HG02852 (cell line): ENCODE measurements around the gene C9orf78.
A peak's percentile ranks its signal among the peaks of the same experiment; 100 is the strongest.

Source experiments
- ATAC-seq: cut with Tn5 transposase; IDR thresholded peaks from one replicate; pipeline ENCODE4 v1.9.1; 2021; ENCODE audit warnings: mild to moderate bottlenecking, moderate library complexity; ENCODE audit not compliant: unreplicated experiment

Gene C9orf78, protein sequence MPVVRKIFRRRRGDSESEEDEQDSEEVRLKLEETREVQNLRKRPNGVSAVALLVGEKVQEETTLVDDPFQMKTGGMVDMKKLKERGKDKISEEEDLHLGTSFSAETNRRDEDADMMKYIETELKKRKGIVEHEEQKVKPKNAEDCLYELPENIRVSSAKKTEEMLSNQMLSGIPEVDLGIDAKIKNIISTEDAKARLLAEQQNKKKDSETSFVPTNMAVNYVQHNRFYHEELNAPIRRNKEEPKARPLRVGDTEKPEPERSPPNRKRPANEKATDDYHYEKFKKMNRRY

DNA sequence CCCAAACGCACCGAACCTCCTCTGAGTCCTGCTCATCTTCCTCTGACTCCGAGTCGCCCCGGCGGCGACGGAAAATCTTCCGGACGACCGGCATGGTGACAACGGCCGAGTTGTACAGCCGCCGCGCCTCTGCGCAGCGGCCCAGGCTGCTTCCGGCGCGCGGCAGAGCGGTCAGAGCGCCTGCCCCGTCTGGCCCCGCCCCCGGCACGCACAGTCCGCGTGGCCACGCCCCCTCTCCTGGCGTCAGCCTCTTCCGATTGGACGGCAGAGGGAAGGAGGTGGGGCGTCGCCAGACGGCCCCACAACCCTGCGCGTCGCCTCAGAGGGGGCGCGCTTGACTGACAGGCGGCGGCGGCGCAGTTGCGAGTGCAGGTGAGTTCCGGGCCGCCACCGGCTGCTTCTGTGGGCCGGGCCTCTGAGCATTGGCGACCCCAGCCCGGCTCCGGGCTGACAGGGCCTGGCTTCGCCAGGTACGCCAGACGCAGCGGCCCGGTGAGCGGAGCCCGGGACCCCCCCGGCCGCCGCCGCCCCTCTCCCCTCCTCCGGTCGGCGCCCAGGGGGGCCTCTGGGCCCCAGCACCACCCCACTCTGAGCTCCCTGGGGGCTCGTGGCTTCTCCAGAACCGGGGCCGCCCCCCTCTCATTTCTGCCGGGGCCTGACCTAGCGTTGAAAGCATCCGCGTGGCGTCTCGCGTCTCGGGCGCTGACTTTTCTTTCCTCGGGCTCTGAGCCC lies at the start of gene C9orf78, which contains the start of gene USP20:
Gene C9orf78 (minus strand): TSS at position 148 of the 732 bp plus-strand sequence. CDS start 54 bp downstream, at position 94.
Gene USP20 (plus strand): TSS at position 331 of the 732 bp plus-strand sequence. CDS start 17,098 bp downstream, outside the sequence.
- peak; percentile 91 for ATAC-seq

DNA sequence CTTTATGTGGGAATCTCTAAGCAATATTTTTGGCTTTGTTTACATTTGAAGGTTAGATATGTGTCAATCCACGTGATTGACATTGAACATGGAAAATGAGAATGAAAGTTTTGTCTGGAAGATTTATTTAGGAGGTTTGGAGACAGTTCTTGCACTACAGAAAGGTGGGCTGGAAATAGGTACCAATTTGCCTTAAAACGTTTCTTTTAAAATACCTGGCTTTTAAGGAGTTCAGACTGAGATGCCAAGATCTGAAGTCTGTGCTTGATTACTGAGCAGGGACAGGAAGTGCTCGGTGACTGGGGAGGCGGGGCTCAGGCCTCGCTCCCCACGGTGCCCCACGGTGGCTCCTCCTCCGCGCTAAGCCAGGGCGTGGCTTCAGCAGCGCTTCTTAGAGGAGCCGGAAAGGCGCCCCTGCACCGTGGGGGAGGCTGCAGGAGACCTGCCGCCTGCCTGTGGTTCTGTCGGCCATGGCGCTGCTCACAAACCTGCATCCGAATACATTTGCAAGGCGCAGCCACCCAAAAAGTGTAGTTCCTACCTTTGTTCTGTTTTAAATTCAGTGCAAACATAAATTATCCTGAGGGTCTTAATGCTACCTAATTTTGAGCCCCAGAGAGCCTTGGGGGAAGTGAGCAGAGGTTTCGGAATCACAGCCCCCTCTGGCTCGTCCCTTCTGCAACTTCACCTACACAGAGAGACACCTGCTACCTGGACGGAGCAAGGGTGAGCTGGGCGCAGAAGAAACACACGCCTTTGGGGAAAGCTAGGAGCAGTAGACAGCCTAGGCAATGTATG lies 49.3 kb upstream of the C9orf78 start:
- peak; percentile 39 for ATAC-seq

DNA sequence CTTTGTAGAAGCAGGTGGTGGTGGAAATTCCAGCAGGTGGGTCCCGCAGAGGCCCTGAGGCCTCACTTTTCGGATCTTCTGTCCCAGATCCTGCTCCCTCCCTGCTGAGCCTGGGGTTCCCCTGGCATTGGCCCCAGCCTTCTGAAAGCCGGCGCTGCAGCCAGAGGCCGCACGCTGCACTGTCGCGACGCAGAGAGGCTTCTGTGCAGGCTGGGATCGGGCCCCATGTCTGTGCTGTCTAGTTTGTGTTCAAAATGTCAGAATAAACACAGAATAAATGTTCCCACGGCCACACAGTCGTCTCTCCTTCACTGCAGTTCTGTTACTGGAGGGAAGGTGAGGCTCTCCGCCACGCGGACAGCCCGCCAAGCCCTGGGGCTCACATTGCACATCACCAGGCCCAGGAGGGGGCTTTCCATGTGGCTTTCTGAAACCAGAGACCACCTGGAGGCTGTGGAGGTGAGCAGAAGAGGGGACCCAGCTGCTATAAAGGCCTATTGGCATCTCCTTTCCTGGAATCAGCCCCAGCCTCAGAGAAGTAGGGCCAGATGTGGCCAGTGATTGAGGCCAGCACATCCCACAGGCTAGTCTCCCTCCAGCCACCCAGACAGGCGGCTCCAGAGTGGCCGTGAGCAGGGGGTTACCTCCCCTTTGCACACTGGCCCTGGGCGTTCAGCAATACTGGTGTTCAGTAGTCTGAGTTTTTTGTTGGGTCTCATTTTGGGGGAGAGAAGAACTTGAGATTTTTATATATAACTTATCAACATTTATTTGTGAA lies 46.7 kb upstream of the C9orf78 start:
- ATAC-seq, result no peak

DNA sequence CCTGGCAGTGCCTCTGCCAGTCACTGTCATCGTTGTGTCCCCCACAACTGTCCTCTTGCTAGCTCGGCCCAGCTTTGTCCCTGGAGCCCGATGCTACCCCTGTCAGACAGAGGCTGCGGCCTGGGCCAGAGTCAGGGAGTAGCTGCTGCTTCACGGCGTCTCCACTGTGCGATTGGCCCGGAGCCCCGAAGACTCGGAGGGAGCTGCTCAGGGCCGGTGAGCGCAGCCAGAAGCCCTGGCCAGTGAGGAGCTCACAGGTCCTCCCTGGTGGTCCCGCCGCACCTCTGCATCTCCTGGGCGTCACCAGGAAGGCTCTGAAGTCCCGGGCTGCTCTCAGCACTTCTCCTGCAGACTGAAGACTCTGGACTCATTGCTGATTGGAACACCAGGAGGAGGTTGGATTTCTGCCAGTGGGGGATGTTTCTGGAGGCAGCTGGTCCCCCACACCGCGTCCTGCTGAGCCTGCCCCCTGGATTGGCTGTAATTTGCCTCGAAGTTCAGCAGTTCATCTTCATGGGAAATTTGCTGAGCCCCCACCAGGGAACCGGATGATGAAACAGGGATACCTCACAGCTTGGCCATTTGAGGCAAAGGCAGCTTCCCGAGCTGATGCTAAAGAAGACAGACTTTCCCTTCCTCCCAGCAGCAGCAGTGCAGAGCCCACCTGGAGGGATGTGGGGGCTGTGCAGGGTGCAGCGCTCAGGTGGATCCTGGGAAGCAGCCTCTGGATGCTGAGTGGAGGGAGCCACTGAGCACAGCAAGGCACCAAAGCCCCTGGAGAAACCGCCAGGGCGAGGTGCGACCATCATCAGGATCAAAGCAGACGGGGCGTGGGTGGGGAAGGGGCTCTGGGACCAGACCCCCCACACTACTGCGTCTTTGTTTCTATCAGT lies 45.8 kb upstream of the C9orf78 start:
- ATAC-seq, result no peak

DNA sequence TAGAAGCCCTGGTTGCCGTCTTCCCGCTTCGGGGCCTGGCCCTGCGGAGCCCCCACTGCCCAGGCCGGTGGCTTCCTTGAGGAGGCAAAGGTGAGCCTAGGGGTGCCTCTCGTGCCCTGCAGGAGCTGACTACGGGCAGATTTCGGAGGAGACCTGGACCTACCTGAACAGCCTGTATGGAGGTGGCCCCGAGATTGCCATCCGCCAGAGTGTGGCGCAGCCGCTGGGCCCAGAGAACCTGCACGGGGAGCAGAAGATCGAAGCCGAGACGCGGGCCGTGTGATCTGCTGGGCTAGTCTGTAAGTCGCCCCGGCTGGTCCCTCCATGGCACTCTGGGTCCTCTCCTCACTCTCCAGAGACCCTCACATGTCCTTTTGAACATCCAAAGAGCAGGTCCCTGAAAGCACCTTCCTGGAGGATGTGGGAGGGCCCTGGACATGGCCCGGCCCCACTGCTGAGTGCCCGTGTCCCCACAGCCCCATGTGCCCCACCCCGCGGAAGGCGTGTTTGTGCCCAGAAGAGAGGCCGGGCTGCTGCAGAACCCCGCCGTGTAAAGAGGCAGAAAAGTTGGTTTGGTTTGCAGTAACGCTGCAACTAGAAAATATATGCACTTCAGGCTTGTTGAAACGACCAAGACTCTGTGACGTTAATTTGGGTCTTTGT lies 45.0 kb upstream of the C9orf78 start:
- no peak for ATAC-seq

DNA sequence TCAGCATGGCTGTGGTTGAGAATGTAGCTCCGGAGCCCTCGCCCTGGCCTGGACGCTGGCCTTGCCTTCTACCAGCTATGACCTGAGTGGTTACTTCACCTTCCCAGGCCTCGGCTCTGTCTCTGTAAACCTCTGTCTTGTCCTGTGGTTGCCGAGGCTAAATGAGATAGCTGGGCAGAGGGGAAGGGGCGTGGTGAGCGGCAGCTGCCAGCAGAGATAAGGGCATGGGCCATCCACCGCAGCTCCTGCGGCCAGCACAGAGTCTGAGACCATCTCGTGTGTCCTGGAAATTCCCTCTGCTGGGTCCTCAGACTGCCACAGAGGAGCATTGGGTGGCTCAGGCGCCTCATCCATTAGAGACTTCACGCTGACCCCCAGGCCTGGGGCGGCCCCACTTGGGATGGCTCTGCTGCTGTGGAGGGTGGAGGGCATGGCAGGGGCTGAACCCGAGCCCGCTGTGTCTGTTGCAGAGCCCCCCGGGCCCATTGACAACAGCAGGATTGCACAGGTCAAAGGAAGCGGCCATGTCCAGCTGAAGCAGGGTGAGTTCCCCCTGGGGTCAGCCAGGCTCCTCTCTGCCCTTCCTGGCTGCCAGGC lies 44.1 kb upstream of the C9orf78 start:
- no peak for ATAC-seq

DNA sequence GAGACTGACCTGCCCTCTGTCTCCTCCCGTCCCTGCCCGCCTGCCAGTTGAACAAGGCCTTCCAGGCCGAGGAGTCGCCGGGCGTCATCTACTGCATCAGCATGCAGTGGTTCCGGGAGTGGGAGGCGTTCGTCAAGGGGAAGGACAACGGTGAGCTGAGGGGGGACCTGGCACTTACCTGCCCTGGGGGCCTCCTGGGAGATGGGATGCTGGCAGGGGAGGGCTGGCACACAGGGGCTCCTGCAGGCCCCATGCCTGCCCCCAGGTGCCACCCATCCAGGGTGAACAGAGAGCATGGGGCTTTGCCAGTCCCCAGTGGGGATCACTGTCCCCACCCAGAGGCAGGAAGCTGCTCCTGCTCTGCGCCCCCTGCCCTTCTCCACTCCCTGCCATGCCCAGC lies 43.2 kb upstream of the C9orf78 start:
- ATAC-seq, result no peak

DNA sequence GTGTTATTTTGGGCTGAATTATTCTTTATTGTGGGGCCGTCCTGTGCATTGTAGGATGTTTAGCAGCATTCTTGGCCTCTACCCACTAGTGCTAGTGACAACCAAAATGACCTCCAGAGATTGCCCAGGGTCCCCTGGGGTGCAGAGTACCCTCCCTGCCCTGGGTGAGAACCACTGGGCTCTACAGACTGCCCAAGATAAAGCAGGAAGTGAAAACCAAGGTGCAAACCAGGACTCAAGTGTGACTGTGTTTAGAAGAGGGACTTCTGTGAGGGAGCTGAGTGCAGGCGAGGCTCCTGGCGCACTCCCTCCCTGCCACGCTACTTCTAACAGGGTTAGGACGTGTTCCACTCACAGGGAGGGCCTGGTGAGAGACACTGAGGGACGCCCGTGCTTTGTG lies 41.7 kb upstream of the C9orf78 start:
- ATAC-seq, result no peak

DNA sequence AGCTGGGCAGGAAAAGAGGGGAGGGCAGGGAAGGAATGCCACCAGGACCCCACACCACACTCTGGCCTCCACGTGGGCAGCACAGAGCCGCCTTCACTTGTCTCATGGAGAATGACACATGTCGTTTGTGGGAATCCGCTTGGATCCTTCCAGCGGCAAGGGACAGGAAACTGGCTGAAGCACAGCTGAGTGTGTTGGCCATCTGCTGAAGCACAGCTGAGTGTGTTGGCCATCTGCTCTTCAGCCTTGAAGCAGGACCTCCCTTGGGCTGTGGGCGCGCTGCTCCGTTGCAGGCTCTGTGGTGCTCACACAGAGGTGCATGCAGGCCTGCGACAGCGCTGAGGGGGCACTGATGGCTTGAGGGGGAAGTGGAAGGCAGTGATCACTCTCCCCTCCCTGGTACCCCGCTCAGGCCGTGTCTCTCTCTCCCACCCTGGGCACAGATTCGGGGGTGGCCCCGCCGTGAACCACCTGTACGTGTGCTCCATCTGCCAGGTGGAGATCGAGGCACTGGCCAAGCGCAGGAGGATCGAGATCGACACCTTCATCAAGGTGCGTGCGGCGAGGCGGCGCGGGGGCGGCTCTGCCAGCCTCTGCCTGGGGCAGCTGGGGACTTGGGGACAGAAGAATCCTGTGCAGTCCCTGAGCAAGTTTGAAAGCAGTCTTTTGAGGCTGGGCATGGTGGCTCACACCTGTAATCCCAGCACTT lies 40.8 kb upstream of the C9orf78 start:
- no peak for ATAC-seq

DNA sequence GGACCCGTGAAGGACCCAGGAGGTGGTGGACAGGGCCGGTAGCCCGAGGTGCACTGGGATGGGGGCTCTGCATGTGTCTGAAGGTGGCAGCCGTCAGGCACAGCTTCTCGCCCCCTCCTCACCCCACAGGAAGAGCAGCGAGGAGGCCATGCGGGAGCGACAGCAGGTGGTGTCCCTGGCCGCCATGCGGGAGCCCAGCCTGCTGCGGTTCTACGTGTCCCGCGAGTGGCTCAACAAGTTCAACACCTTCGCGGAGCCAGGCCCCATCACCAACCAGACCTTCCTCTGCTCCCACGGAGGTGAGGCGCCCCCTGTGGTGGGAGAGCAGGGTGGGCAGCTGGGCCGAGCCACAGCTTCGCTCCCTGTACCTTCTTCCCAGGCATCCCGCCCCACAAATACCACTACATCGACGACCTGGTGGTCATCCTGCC lies 40.1 kb upstream of the C9orf78 start:
- ATAC-seq, result no peak

DNA sequence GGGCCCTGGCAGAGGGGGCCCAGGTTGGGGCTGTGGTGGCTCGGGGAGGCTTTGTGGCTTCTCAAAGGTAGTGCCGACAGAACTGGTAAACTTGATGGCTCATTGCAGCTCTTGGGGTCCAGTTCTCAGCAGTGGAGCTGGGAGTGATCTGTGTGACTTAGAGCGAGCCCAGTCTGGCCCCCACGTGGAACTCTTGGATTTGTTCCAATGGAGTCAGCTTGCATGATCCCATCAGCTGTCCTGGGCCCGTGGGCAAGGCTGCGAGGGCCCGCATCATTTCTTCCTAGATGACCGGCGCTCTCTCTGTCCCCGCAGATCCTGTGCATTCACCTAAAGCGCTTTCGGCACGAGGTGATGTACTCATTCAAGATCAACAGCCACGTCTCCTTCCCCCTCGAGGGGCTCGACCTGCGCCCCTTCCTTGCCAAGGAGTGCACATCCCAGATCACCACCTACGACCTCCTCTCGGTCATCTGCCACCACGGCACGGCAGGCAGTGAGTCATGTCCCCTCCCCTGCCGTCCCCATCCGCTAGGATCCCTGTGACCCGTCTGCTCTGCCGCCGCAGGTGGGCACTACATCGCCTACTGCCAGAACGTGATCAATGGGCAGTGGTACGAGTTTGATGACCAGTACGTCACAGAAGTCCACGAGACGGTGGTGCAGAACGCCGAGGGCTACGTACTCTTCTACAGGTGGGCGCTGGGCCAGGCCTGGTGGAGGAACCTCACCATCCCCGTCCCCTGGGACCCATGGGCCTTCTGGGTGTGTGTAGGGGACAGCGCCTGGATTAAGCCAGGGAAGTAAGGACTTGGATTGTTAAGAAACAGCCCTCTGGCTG lies 39.4 kb upstream of the C9orf78 start:
- ATAC-seq, result no peak

DNA sequence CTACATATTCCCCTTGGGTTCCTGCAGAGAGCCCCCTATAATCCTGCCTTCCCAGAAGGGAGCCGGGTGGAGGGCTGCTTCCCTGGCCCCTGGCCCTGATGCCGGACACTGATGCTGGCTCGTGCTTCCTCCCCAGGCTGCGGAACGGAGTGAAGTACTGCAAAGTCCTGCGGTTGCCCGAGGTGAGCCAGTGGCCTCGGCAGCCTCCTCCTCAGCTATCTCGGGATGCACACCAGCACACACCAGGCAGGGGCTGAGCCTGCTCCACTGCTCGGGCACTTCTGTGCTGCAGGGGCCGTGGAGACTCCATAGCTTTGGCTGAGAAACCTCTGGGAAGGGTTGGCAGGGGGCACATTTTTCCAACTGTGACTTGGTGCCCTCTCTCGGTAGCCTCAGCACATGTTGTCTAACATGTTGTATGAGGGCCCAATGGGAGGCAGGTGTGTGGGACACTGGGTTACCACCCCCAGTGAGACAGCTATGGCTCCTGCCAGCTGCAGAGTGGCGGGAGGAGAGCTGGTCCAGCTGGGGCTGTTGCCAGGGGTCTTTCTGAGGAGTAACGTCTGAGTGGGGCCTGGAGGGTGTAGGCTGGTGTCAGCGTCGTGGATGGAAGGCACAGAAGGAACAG lies 38.6 kb upstream of the C9orf78 start:
- ATAC-seq, result no peak

DNA sequence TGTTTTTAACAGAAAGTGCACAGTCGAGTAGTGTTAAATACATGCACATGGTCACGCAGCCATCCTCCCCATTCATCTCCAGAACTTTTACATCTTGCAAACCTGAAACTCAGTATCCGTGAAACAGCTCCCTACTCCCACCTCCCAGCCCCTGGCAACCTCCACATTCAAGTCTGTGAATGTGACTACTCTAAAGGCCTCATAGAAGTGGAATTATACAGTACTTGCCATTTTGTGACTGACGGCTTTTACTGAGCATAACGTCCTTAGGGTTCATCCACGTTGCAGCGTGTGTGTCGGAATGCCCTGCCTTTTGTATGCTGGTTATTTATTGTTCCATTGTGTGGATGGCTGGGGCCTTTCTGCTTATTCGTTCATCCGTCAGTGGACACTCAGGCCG lies 36.0 kb upstream of the C9orf78 start:
- ATAC-seq, result no peak

DNA sequence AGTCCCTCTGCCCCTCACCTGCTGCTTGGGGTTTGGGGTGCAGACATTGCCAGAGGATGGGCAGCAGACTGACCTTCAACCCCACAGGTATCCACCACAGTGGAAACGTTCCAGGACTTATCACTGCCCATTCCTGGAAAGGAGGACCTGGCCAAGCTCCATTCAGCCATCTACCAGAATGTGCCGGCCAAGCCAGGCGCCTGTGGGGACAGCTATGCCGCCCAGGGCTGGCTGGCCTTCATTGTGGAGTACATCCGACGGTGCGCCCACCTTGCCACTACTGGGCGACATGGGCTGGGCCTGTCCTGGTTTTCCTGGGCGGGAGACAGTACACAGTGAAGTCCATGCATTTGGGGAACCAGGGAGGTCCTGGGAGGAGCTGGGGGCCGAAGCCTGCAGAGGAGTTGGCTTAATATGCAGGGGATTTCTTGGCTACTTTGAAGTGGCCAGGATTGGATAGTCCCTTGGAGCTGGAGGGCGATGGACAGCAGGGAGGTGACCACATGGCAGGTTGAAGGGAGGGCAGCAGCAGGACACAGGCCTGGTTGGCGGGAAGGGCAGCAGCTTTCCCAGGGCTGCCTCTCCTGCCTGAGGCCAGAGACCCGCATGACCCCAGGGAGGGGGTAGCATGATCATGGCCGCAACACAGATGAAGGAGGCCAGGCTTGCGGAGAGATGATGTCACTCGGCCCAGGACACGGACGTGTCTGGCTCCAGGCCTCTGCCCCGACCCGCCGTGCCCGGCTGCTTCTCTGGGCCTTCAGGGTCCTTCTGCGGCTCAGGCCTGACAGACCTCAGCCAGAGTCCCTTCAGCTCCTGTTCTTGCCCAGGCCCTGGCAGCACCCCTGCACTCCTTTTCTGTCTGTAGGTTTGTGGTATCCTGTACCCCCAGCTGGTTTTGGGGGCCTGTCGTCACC lies 34.8 kb upstream of the C9orf78 start:
- no peak for ATAC-seq

DNA sequence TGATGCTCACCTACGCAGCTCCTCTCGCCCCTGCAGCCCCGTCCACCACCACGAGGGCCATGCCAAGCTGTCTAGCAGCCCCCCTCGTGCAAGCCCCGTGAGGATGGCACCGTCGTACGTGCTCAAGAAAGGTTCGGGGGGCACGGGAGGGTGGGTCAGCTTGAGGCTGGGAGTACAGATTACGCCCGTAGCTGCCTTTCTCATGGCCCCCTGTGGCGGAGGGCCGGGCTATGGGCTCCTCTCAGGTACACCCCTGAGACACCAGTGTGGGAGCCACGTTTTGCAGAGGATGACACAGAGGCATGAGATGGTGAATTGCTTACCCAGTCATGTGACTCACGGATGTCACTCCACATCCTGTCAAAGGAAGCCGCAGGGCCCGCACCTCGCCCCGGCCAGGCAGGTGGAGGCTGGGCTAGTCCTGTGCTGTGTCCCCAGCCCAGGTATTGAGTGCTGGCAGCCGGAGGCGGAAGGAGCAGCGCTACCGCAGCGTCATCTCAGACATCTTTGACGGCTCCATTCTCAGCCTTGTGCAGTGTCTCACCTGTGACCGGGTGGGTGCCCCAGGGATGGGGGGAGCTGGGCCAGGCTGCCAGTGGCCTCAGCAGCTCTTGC lies 33.9 kb upstream of the C9orf78 start:
- no peak for ATAC-seq
